GM18505 (cell line): Measurements from ENCODE around the gene PTPRJ.

Source experiments
- ATAC-seq: cut with Tn5 transposase; IDR thresholded peaks from one replicate; pipeline ENCODE4 v1.9.1; 2021; ENCODE audit not compliant: unreplicated experiment
- POLR2A ChIP-seq: IDR thresholded peaks from 4 replicates; pipeline ENCODE4 v1.6.1; 2011; ENCODE audit warnings: borderline replicate concordance; ENCODE audit not compliant: insufficient read depth, insufficient read length; ENCODE audit errors: extremely low read depth

PTPRJ gene

DNA sequence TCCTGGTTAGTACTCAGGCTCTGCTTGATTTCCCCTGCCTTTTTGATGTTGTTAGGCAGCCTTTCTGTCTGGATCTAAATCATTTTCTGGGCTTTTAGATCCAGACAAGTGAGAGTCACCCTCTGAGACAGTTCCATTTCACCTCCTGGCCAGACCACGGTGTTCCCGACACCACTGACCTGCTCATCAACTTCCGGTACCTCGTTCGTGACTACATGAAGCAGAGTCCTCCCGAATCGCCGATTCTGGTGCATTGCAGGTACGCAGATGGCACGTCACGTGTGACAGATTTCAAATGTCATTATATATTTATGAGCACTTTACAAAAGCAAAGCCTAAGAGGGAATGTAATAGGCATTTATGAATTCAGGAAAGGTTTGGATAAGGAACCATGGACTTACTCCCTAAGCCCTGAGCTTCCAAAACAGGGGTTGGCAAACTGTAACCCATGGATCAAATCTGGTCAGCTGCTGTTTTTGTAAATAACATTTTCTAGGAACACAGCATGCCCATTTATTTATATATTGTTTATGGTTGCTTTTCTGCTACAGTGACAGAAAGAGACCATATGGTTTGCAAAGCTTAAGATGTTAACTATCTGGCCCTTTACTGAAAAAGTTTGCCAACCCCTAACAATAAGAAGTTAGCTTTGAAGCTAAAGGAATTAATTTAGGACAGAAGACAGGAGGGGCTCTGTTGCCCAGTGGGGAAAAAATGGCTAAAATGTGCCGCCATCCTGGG lies 183.2 kb downstream of the PTPRJ start:
- ATAC-seq, result no peak

DNA sequence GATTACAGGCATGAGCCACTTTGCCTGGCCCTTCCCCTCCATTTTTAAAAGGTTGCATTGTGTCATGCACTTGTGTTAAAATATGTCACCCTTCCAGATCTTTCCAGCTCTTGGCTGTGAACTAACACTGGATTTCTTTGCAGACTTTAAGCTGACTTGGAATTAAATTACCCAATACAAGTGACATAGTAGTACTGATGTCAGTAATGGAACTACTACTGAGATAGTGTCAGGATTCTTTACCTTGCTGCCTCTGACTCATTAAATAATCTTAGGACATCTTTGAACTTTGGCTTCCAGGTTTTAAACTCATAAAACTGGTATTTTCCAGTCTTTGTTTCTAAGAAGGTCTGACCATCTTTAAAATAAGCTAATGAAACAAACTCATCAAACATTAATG lies 184.5 kb downstream of the PTPRJ start:
- TF ChIP-seq POLR2A, result no peak
- ATAC-seq, result no peak

More for the DNA sequence above, 183.2 kb downstream of the PTPRJ start:
- no peak for TF ChIP-seq POLR2A

GRCh38 chr11:48165426-48165825 lies 185.1 kb downstream of the PTPRJ start:
- no peak for ATAC-seq
- no peak for TF ChIP-seq POLR2A

DNA sequence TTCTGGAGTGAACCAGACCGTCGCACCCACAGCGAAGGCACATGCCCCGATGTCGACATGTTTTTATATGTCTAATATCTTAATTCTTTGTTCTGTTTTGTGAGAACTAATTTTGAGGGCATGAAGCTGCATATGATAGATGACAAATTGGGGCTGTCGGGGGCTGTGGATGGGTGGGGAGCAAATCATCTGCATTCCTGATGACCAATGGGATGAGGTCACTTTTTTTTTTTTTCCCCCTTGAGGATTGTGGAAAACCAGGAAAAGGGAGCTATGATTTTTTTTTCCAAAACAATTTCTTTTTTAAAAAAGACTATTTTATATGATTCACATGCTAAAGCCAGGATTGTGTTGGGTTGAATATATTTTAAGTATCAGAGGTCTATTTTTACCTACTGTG lies 187.0 kb downstream of the PTPRJ start:
- no peak for TF ChIP-seq POLR2A
- no peak for ATAC-seq

DNA sequence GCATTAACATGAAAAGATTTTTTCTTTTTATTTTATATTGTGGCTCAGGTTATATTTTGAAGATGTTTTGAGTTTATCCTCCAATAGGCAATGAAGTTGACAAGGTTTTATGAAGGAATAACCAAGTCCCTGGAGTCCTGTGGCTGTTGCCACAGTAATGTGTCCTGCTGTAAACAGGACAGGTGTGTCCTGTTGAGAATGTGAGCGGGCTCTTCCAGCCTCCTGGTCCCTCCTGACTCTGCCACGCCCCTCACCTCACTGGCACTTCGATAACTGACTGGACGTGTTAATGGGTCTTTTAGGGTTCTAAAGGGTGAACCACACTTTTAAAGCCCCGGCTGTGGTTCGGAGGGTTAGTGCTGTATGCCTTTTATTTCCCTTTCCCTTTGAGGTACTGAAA lies 188.5 kb downstream of the PTPRJ start:
- ATAC-seq, result no peak
- TF ChIP-seq POLR2A, result no peak

DNA sequence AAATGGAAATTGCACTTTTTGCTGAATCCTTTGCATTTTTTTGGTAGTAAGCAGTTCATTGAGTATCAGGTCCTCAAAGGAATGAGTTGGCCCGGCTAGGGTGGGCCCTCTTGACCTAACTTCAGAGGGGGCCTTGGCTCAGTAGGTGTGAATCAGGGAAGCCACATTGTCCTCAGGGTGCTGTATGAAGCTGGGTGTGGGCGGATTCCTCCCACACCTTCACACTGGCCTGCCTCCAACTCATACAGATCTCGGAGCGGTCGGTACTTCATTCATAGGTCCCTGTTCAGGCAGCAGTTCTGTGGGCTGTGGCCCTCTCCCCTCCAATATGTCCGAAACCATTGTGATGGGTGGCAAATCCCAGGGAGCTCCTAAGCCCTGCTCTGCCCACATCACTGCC lies 188.9 kb downstream of the PTPRJ start:
- ATAC-seq, result no peak
- no peak for TF ChIP-seq POLR2A

- ATAC-seq, result no peak
- TF ChIP-seq POLR2A, result no peak
Measured at GRCh38 chr11:48169717-48170116, 189.4 kb downstream of the PTPRJ start.

DNA sequence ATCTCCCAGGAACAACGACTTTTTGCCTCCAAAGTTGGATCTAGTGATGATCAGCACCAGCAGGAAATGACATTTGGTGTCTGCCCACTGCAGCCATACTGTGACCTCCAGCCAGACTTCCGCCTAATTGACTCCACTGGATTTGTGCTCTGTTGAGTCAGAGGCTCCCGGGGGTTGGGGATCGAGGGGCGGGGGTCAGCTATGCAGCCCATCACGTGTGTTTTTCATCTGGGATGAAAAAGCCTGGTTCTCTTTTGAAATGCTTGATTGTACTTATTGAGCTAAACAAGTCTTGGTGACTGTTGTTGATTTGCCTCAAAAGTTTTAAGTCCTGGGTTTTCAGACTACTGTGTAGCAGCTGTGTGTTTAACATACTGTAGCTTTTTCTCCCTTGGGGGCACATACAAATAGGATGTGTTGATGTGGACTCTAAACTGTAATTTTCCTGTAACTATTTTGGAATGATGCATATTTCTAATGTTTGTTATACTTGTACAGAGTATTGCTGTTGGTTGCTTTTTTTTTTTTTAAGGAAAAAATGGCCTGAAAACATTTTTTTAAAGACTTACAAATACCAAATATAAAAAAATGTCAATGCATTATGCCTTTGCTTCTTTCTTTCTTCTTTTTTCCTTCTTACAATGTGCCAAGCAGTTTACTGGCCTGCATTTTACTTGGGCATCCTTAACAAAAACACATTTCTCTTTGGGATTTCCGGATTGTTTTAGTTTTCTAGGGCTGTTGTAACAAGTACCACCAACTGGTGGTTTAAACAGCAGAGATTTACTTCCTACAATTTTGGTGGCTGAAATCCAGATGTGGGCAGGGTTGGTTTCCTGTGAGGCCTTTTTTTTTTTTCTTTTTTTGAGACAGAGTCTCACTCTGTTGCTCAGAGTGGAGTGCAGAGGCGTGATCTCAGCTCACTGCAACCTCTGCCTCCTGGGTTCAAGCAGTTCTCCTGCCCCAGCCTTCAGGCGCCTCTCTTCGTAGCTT lies 190.2 kb downstream of the PTPRJ start:
- TF ChIP-seq POLR2A, result no peak
- ATAC-seq, result no peak

DNA sequence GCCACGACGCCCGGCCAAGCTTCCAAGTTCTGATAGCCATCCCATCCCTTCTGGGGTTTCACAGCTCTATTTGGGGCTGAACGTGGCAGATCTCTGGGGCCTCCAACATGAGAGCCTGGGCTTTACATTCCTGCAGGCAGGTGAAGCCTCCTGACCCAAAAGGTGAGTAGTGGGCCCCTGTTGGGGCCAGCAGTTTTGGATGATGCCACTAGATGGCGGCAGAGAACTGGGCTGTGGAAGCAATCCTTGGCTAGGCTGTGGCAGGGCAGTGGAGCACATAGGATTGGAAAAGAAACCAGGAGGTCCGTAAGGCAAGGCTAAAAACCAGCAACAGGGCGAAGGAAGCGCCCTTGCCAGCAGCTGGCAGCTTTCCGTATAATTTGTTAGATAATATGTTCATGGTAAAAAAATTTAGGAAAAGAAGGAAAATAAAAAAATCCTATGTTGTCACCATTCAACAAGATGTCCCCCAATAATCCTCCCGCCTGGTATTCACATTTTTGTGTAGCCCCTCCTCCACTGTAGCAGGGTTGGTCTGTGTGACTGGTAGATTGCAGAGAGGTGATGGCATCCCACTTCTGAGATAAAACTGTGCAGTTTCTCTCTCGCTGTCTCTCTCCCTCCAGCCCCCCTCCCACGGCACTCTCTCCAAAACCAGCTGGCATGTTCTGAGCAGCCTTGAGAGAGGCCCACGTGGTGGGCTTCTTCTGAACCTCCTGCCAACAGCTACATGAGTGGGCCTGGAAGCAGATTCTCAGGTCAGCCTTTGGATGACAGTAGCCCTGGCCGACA lies 192.7 kb downstream of the PTPRJ start:
- no peak for TF ChIP-seq POLR2A
- ATAC-seq, result peak; percentile 86

- no peak for ATAC-seq
- no peak for TF ChIP-seq POLR2A
Measured at GRCh38 chr11:48177661-48178060, 197.3 kb downstream of the PTPRJ start.

- TF ChIP-seq POLR2A, result no peak
- no peak for ATAC-seq
Measured at GRCh38 chr11:48180627-48181026, 200.3 kb downstream of the PTPRJ start.

- no peak for ATAC-seq
- no peak for TF ChIP-seq POLR2A
Measured at GRCh38 chr11:48182860-48183526, 202.6 kb downstream of the PTPRJ start.
